Transverse colon (tissue), 3 donors: ENCODE data around the gene SMCO4.

Source experiments
- CTCF ChIP-seq, 5 experiments: fragments of 200-600 bp in 3 of 5; fragments of 450-650 bp in 2 of 5; sonication (generic) in 3 of 5; IDR thresholded peaks; 1 replicate in 2 of 5; 2 replicates in 3 of 5; pipeline ENCODE4 v1.5.1; 2016 to 2017; ENCODE audit warnings: antibody characterized with exemption in 5 of 5, inconsistent platforms in 3 of 5, mild to moderate bottlenecking in 2 of 5, moderate library complexity in 1 of 5
- POLR2A ChIP-seq: fragments of 450-650 bp; IDR thresholded peaks from one replicate; pipeline ENCODE4 v1.6.1; 2016; ENCODE audit warnings: antibody characterized with exemption, mild to moderate bottlenecking, moderate library complexity

GRCh38 chr11:93493252-93493897, 49.8 kb downstream of the SMCO4 start:
- TF ChIP-seq CTCF (IDR thresholded peaks at IDR 0.05) (no peak), POLR2A (no peak)
